K562 (cell line): Measurements from ENCODE around the gene VENTX. TPM values are rescaled to one million over a fixed set of nuclear protein-coding genes. Genes with fewer than 3 reads are reported as not detected.
A peak's percentile ranks its signal among the peaks of the same experiment; 100 is the strongest.

ENCODE experiments used
- CEBPB ChIP-seq: fragments of 450-650 bp; IDR thresholded peaks from 2 replicates; pipeline ENCODE4 v1.6.1; 2016; ENCODE audit warnings: missing genetic modification characterization, missing compliant biosample characterization
- CREB1 ChIP-seq, 2 experiments: sonication (generic) in 1 of 2; formaldehyde crosslinking in 1 of 2; IDR thresholded peaks; 2 replicates each; pipeline versions ENCODE4 v1.6.1 to v1.8.0; 2012 to 2022; ENCODE audit warnings: inconsistent platforms in 1 of 2, mild to moderate bottlenecking in 1 of 2, missing genetic modification reagents in 1 of 2, moderate library complexity in 1 of 2
- KLF13 ChIP-seq: fragments of 450-650 bp; IDR thresholded peaks from 2 replicates; pipeline ENCODE4 v1.6.1; 2016; ENCODE audit warnings: missing genetic modification characterization, low read depth, mild to moderate bottlenecking, missing compliant biosample characterization, moderate library complexity, borderline replicate concordance
- POLR2G ChIP-seq: fragments of 200-400 bp; formaldehyde crosslinking; IDR thresholded peaks from 2 replicates; pipeline ENCODE4 v1.6.1; 2017; ENCODE audit warnings: low read depth, mild to moderate bottlenecking, antibody characterized with exemption, low read length, moderate library complexity
- RNF2 ChIP-seq: sonication (generic); IDR thresholded peaks from 2 replicates; pipeline ENCODE4 v1.6.1; 2016
- SETDB1 ChIP-seq: IDR thresholded peaks from one replicate; pipeline ENCODE4 v1.6.1; 2012; ENCODE audit warnings: low read length, control low read depth, inconsistent platforms
- SIN3A ChIP-seq, 2 experiments: fragments of 150-350 bp in 1 of 2; IDR thresholded peaks; 2 replicates each; pipeline ENCODE4 v1.6.1; 2011 to 2016; ENCODE audit warnings: borderline replicate concordance in 2 of 2, low read depth in 2 of 2, low read length in 2 of 2, mild to moderate bottlenecking in 2 of 2, moderate library complexity in 2 of 2; ENCODE audit not compliant: control insufficient read depth in 1 of 2
- SMC3 ChIP-seq: conservative IDR thresholded peaks from 2 replicates; pipeline ENCODE4 v1.6.1; 2011; ENCODE audit warnings: low read depth, low read length, improper control_type of control experiment; ENCODE audit not compliant: insufficient read depth
- TAL1 ChIP-seq: fragments of 450-650 bp; IDR thresholded peaks from 2 replicates; pipeline ENCODE4 v1.6.1; 2016; ENCODE audit warnings: mild to moderate bottlenecking
- TCF7L2 ChIP-seq: fragments of 150-350 bp; IDR thresholded peaks from 2 replicates; pipeline ENCODE4 v1.6.1; 2016; ENCODE audit warnings: low read depth, mild to moderate bottlenecking, low read length, moderate library complexity
- TFAM ChIP-seq: fragments of 250-450 bp; sonication (Bioruptor Pico); conservative IDR thresholded peaks from 2 replicates; pipeline ENCODE4 v1.5.0; 2021; ENCODE audit warnings: mild to moderate bottlenecking, moderate library complexity
- ZBED1 ChIP-seq: IDR thresholded peaks from 2 replicates; pipeline ENCODE4 v1.6.1; 2014
- ZBTB7A ChIP-seq: IDR thresholded peaks from 2 replicates; pipeline ENCODE4 v1.6.1; 2011; ENCODE audit warnings: low read depth, mild to moderate bottlenecking, low read length, moderate library complexity, borderline replicate concordance; ENCODE audit not compliant: control insufficient read depth
- ZFX ChIP-seq: sonication (generic); formaldehyde crosslinking; IDR thresholded peaks from 2 replicates; pipeline ENCODE4 v1.8.0; 2022; ENCODE audit warnings: mild to moderate bottlenecking, missing genetic modification reagents, moderate library complexity
- ZNF121 ChIP-seq: sonication (generic); formaldehyde crosslinking; conservative IDR thresholded peaks from 2 replicates; pipeline ENCODE4 v1.8.0; 2022; ENCODE audit warnings: missing genetic modification reagents
- ZNF584 ChIP-seq: fragments of 200-800 bp; sonication (Bioruptor generic); IDR thresholded peaks from 2 replicates; pipeline ENCODE4 v1.6.1; 2016; ENCODE audit warnings: low read depth, mild to moderate bottlenecking, missing genetic modification characterization, missing compliant biosample characterization
- ZNF589 ChIP-seq: fragments of 200-800 bp; sonication (Bioruptor generic); IDR thresholded peaks from 2 replicates; pipeline ENCODE4 v1.6.1; 2016; ENCODE audit warnings: low read depth, missing genetic modification characterization, missing compliant biosample characterization
- ZNF695 ChIP-seq: fragments of 450-650 bp; formaldehyde crosslinking; IDR thresholded peaks from 2 replicates; pipeline ENCODE4 v1.4.0; 2020; ENCODE audit warnings: mild to moderate bottlenecking, moderate library complexity
- ZNF780A ChIP-seq: fragments of 250-450 bp; sonication (Bioruptor Pico); IDR thresholded peaks from 2 replicates; pipeline ENCODE4 v1.5.0; 2021; ENCODE audit warnings: mild to moderate bottlenecking
- polyA plus RNA-seq, 8 experiments: library from polyadenylated mRNA; depleted of rRNA in 4 of 8; stranded (reverse) in 5 of 8; unstranded in 3 of 8; fragments of >200 nt; fragmentation: Nextera tagmentation in 2 of 8; fragmentation: Illumina TruSeq in 1 of 8; extraction: Ambion mirVana in 2 of 8; extraction: Trizol in 1 of 8; gene quantifications; 2 replicates each; pipeline versions ENCODE4 v1.2.1 to v1.2.3, GENCODE V29; 2011 to 2014; ENCODE audit warnings: inconsistent platforms in 1 of 8, missing spikeins in 1 of 8
- total RNA-seq, 7 experiments: library from RNA; depleted of rRNA in 6 of 7; stranded (reverse); fragments of >200 nt in 6 of 7; fragmentation: Illumina TruSeq in 2 of 7; extraction: Trizol in 2 of 7; gene quantifications; 2 replicates each; pipeline versions ENCODE4 v1.2.1 to v1.2.3, GENCODE V29; 2011 to 2021; ENCODE audit warnings: low replicate concordance in 1 of 7
- TF ChIP-seq, protein P1 (sequence below): sonication (generic); formaldehyde crosslinking; IDR thresholded peaks from 2 replicates; pipeline ENCODE4 v1.8.0; 2022; ENCODE audit warnings: mild to moderate bottlenecking, missing genetic modification reagents, borderline replicate concordance
- TF ChIP-seq, protein P2 (sequence below), 2 experiments: fragments of 250-450 bp in 1 of 2; fragments of 450-650 bp in 1 of 2; sonication (Bioruptor Pico) in 1 of 2; IDR thresholded peaks; 2 replicates each; pipeline versions ENCODE4 v1.6.1 to v1.8.0; 2016 to 2021; ENCODE audit warnings: mild to moderate bottlenecking in 2 of 2, moderate library complexity in 2 of 2, missing compliant biosample characterization in 1 of 2, missing genetic modification characterization in 1 of 2
- TF ChIP-seq, protein P3 (sequence below): fragments of 200-800 bp; sonication (Bioruptor generic); IDR thresholded peaks from 2 replicates; pipeline ENCODE4 v1.6.1; 2017; ENCODE audit warnings: missing genetic modification characterization, missing compliant biosample characterization
- TF ChIP-seq, protein P4 (sequence below), 2 experiments: IDR thresholded peaks; 2 replicates each; pipeline ENCODE4 v1.6.1; 2011; ENCODE audit warnings: borderline replicate concordance in 1 of 2, control low read depth in 1 of 2, low read depth in 1 of 2, low read length in 1 of 2, mild to moderate bottlenecking in 1 of 2, mixed read lengths in 1 of 2, moderate library complexity in 1 of 2; ENCODE audit not compliant: insufficient read depth in 1 of 2, insufficient read length in 1 of 2, poor library complexity in 1 of 2, severe bottlenecking in 1 of 2; ENCODE audit errors: extremely low read depth in 1 of 2

Gene VENTX
- total and polyA plus RNA-seq, 9 of the 15 experiments (the other 6 are each of a cell fraction or from before 2014, with no cell fraction given) = 0.07 to 0.70 (median 0.20) TPM; not detected in 1

DNA sequence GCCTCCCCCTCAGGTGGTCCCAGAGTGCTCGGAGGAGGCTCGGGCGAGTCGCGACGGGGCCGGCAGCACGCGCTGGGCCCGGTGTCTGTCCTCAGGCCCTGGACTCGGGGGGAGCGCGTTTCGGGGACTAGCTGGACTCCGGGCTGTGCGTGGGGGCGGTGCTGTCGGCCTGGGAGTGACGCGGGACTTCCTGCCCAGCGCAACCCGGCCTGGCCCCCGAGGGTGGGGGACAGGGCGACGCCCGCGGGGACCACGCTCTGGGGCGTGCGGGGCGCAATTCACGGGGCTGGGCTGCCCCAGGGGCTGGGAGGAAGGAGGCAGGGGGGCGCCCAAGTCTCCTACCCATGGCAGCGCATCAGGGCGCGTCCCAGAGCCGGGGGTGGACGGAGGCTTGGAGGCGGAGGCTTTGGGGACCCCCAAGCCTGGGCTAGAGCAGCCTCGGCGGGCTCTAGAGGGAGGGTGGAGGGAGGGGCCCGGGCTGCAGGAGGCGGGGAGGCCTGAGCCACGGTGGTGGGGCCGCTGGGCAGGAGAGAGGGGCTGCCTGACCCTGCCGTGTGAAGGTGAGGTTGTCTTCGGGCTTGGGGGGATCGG is 2.3 kb upstream of the VENTX start (continued):
- TF ChIP-seq TFAM (no peak), ZNF584 (CRISPR knock-in tag) (no peak), SMC3 (no peak), KLF13 (tag) (no peak), ZFX (CRISPR knock-in tag) (no peak), ZBTB7A (peak; percentile 69; the same call in 1 of the 2 replicates), ZNF695 (CRISPR knock-in tag) (no peak), RNF2 (no peak), CEBPB (tag) (no peak), CREB1 (IDR thresholded peaks at IDR 0.05) (peak; percentile 39; the same call in 1 of the 2 replicates), CREB1 (CRISPR knock-in tag; IDR thresholded peaks at IDR 0.05) (no peak), ZNF780A (CRISPR knock-in tag) (no peak), SETDB1 (no peak), ZBED1 (no peak), TCF7L2 (no peak), POLR2G (peak; percentile 58), SIN3A (IDR thresholded peaks at IDR 0.05; ENCODE audit: borderline replicate concordance in 2 of 2, control insufficient read depth in 1 of 2, low read depth in 2 of 2, low read length in 2 of 2) (no peak), ZNF589 (no peak), ZNF121 (no peak), TAL1 (no peak)
- TF ChIP-seq, protein P1, sequence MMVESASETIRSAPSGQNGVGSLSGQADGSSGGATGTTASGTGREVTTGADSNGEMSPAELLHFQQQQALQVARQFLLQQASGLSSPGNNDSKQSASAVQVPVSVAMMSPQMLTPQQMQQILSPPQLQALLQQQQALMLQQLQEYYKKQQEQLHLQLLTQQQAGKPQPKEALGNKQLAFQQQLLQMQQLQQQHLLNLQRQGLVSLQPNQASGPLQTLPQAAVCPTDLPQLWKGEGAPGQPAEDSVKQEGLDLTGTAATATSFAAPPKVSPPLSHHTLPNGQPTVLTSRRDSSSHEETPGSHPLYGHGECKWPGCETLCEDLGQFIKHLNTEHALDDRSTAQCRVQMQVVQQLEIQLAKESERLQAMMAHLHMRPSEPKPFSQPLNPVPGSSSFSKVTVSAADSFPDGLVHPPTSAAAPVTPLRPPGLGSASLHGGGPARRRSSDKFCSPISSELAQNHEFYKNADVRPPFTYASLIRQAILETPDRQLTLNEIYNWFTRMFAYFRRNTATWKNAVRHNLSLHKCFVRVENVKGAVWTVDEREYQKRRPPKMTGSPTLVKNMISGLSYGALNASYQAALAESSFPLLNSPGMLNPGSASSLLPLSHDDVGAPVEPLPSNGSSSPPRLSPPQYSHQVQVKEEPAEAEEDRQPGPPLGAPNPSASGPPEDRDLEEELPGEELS (CRISPR knock-in tag) = no peak
- TF ChIP-seq, protein P2, sequence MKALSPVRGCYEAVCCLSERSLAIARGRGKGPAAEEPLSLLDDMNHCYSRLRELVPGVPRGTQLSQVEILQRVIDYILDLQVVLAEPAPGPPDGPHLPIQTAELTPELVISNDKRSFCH (CRISPR knock-in tag; IDR thresholded peaks at IDR 0.05) = no peak
- TF ChIP-seq, protein P2 (tag; IDR thresholded peaks at IDR 0.05) = no peak
- TF ChIP-seq, protein P3, sequence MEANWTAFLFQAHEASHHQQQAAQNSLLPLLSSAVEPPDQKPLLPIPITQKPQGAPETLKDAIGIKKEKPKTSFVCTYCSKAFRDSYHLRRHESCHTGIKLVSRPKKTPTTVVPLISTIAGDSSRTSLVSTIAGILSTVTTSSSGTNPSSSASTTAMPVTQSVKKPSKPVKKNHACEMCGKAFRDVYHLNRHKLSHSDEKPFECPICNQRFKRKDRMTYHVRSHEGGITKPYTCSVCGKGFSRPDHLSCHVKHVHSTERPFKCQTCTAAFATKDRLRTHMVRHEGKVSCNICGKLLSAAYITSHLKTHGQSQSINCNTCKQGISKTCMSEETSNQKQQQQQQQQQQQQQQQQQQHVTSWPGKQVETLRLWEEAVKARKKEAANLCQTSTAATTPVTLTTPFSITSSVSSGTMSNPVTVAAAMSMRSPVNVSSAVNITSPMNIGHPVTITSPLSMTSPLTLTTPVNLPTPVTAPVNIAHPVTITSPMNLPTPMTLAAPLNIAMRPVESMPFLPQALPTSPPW (CRISPR knock-in tag) = peak; percentile 58
- TF ChIP-seq, protein P4, sequence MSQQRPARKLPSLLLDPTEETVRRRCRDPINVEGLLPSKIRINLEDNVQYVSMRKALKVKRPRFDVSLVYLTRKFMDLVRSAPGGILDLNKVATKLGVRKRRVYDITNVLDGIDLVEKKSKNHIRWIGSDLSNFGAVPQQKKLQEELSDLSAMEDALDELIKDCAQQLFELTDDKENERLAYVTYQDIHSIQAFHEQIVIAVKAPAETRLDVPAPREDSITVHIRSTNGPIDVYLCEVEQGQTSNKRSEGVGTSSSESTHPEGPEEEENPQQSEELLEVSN (IDR thresholded peaks at IDR 0.05; ENCODE audit: borderline replicate concordance in 1 of 2, extremely low read depth in 1 of 2, insufficient read depth in 1 of 2, insufficient read length in 1 of 2, low read depth in 1 of 2, low read length in 1 of 2, poor library complexity in 1 of 2, severe bottlenecking in 1 of 2) = peak in 1 of 2 experiments; percentile 20
